ENCODE measurements around the gene DPH7.
"Not testable (repeated sequence)": the region's sequence is repeated elsewhere in the genome, so short reads cannot be mapped to it uniquely, and the experiment has no call there.

Gene DPH7

DNA sequence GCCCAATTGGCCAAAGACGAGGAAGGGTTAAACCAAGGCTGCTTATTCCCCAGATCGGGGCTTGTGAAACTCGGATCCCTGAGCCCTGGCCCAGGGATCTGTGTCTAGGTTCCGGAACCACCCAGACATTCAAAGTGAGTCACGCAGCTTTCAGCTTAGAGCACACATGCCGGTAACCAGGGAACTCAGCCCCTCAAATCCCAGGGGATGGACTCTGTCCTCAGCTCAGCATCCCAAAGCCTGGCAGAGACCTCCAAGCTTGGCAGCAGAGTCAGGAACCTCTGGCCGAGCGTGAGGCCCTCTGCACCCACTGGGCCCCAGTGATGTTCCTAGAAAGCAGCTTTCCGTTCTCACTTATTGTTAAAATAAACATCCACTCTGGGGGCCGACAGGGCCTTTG is 33.6 kb downstream of the DPH7 start:
- DNase-seq (ENCODE audit: low read depth): no peak

DNA sequence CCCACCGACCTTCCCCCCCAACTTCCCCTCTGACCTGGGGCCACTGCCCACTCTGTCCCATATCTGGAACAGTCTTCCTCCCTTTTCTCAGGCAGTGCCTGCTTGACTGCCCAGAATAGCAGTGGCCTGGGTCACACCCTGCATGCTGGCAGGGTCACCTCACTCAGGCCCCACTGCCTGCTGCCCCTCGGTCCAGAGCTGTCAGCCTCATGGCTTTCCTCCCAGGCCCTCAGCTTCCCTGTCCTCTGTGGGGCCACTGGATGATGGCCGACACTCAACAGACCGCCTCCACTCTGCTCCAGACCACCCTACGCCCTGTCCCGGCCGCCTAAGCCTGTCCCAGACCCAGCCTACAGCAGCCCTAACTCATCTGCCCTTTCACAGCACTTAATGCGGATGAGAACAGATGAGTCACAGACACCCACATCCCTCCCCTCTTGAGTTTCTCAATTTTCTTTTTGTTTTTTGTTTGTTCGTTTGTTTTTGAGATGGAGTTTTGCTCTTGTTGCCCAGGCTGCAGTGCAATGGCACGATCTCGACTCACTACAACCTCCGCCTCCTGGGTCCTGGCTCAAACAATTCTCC is 34.5 kb downstream of the DPH7 start:
- no peak for DNase-seq (ENCODE audit: low read depth)

DNA sequence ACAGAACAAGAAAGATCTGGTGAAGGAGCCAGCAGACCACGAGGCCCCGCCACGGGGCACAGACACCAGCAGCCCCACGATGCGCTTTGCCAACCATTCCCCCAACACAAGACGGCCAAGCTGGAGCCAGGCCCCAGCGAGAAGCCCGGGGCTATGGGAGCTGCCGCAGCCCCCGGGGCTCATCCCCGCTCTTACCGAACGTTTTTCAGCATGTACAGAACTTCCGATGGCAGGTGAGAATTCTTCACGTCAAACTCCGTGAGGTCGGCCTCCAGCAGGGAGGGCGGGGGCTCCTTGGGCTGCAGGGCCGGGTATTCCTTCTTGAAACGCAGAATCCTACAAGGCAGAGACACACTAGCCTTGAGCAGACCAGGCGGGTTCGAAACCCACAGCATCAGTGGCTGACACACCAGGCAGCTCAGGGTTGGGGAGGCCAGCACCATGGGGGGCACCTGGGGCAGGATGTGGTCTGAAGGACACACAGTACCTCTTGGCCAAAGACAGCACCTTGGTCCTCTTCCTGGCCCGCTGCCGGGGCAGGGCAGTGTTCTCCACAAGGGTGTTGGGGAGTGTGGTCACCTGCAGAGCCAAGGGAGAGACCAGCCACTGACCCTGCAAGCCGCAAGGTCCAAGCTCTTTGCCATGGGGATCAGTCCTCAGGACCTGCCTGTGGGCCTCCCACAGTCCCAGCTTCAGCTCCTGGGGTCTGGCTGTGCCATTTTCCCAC is 35.3 kb downstream of the DPH7 start:
- no peak for DNase-seq (ENCODE audit: low read depth)

DNA sequence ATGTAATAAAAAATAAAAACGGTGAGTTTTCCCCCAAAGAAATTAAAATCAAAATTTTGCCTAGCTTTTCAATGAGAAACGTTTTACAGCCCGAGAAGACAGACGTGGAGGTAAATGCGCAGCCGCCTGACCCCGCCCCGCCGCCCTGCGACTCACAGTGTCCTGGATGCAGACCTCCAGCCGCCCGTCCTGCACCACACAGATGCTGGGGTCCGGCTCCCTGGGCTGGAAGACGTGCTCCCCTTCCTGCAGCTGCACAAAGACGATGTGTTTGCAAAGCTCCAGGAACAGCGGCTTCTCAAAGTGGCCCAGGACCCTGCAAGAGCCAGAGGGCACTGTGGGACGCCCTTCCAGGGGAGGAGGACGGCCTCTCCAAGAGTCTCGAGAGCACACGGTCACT is 36.2 kb downstream of the DPH7 start:
- DNase-seq (ENCODE audit: low read depth): no peak

DNA sequence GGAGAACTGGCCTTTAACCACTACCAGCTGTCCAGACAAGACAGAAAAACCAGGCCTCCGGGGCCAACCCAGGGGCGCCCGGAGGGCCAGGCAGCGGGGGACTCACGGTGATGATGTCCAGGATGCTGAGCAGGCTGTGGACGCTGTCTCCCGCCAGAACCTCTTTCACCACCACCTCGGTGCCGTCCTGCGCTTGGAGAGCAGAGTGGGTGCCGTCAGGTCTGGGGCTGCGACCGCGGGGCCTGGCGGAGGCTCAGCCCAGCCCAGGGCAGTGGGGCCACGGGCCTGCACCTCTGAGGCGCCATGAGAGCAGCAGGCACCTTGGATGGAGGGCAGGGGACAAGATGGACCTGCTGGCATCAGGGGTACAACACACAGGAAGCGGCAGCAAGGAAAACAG is 38.2 kb downstream of the DPH7 start:
- no peak for DNase-seq (ENCODE audit: low read depth)

DNA sequence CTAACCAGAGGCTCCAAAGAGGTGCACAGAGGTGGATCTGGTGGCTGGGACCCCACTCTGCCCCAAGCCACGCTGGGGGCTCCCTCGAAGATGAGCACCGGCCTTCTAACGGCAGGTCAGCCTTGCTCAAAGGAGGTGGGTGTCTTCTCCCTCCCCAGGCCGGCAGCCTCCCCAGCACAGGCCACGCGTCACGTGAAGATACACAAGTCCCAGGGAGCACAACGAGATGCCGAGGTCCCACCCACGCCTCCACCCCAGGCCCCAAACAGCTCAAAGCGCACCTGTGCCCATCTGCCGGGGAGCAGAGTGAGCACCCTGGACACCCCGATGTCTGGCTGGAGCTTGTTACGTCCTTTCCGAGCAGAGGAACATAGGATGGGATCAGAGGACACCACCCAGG is 40.7 kb downstream of the DPH7 start:
- DNase-seq (ENCODE audit: low read depth): no peak

DNA sequence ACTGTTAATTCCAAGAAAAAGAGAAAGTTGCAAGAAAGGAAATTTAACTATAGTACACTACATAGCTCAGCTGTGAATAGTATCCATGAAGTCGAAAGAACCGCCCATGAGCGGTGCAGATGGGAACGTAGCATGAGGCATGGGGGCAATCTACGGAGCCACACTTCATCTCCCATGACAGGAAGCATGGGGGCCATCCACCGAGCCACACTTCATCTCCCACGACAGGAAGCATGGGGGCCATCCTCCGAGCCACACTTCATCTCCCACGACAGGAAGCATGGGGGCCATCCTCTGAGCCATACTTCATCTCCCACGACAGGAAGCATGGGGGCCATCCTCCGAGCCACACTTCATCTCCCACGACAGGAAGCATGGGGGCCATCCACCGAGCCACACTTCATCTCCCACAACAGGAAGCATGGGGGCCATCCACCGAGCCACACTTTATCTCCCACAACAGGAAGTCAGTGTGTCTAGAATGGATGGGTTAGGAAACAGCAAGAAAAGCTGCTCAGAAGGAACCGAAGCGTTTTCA is 42.1 kb downstream of the DPH7 start:
- not testable (repeated sequence) for DNase-seq (ENCODE audit: low read depth)

DNA sequence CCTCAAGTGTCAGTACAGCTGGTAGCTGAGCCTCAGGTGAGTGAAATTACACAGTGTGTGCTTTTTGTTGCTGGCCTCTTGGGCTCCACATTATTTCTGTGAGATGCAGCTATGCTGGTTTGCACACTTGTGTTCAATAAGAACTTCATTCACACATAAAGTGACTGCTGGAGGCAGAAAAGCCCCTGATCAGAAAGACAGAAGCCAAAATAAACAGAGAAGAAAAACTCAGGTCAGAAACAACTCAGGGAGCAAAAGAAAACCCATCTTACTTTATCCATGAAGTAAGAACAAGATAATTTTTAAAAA is 43.7 kb downstream of the DPH7 start:
- no peak for DNase-seq (ENCODE audit: low read depth)

DNA sequence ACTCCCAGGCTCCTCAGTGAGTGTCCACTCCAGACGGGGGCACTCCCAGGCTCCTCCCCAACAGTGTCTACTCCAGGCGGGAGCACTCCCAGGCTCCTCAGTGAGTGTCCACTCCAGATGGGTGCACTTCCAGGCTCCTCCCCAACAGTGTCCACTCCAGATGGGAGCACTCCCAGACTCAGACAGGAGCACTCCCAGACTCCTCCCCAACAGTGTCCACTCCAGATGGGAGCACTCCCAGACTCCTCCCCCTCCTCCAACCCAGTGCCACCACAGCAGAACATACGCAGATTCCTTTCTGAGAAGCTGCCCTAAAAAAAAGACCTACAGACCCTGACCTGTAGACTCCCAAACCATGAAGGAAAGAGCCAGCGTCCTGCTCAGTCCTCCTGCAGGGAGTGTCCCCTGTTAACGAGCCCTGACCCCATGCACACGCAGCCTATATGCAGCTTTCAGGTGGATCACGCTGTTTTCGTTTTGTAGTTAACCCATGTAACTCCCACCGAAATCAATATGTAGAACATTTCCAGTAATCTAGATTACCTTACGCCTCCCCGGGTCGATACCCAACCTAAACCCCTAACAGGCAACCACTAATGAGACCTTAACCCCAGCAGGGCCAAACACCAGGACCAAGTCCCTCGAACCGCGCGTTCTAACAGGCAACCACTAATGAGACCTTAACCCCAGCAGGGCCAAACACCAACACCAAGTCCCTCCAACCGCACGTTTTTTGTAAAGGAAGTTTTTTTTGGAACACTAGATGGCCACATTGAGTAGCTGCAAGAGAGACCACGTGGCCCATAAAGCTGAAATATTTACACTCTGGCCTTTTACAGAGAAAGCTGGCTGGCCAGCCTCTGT is 44.2 kb downstream of the DPH7 start:
- no peak for DNase-seq (ENCODE audit: low read depth)

DNA sequence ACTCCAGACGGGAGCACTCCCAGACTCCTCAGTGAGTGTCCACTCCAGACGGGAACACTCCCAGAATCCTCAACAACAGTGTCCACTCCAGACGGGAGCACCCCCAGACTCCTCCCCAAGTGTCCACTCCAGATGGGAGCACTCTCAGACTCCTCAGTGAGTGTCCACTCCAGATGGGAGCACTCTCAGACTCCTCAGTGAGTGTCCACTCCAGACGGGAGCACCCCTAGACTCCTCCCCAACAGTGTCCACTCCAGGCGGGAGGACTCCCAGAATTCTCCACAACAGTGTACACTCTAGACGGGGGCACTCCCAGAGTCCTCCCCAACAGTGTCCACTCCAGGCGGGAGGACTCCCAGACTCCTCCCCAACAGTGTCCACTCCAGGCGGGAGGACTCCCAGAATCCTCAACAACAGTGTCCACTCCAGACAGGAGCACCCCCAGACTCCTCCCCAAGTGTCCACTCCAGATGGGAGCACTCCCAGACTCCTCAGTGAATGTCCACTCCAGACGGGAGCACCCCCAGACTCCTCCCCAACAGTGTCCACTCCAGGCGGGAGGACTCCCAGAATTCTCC is 45.7 kb downstream of the DPH7 start:
- not testable (repeated sequence) for DNase-seq (ENCODE audit: low read depth)

DNA sequence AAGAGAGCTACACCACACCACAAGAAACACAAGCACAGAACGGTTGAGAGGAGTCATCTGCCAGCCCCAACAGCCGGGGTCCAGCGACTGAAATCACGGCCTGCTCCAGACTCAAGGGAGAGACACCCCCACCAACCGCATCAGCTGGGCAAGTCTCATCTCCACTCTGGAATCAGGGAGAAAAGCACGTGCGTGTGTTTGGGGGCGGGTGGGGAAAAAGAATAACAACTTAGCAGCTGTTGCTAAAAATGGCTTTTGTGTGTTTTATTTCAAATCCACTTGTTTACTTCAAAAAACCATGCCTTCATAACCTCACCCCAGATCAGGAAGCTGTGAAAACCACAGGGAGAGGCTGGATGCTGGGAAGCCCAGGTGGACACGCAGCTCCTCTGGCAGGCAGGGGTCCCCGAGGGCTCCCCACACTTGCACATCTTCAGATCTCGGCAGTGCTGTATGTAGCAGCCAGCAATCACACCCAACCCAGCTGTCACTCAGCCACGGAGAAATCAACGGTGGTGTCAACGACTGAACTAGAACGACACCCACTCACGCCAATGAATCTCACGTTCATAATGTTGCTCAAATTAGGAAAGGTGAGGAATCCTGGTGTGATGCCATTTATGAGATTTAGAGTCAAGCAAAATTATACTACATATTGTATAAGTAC is 47.5 kb downstream of the DPH7 start:
- DNase-seq (ENCODE audit: low read depth): no peak

DNA sequence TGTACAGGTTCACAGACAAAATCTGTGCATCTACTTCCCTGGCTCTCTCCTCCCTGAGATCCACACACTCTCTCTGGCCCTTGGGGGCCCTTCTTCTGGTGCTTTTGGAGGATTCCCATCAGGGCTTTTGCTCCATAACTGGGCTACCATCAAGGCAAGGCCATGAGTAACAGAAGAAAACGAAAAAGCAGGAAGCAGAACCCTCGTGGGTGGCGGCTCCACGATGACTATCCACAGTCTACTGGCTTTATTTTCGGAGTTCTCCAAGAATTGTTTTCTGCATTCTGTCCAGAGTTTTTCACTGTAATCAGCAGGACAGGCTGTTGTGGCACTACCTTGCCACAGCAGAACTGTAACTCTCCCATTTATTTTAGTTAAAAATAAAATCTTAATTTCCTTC is 48.4 kb downstream of the DPH7 start:
- no peak for DNase-seq (ENCODE audit: low read depth)

DNA sequence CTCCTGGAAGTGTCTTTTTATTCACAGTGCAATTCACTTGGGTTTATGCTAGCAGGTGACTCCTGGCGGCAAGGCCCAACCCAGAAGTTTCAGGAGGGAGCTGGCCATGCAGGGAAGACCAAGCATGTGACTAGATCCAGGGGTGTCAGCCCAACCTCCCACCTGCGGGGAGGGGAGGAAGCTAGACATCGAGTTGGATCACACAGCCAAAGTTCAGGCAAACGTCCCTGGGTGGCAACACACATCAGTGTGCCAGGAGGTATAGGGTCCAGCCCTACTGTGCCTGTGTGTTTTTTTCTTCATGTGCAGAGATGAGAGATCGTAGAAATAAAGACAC is 53.8 kb downstream of the DPH7 start:
- no peak for DNase-seq (ENCODE audit: low read depth)

DNA sequence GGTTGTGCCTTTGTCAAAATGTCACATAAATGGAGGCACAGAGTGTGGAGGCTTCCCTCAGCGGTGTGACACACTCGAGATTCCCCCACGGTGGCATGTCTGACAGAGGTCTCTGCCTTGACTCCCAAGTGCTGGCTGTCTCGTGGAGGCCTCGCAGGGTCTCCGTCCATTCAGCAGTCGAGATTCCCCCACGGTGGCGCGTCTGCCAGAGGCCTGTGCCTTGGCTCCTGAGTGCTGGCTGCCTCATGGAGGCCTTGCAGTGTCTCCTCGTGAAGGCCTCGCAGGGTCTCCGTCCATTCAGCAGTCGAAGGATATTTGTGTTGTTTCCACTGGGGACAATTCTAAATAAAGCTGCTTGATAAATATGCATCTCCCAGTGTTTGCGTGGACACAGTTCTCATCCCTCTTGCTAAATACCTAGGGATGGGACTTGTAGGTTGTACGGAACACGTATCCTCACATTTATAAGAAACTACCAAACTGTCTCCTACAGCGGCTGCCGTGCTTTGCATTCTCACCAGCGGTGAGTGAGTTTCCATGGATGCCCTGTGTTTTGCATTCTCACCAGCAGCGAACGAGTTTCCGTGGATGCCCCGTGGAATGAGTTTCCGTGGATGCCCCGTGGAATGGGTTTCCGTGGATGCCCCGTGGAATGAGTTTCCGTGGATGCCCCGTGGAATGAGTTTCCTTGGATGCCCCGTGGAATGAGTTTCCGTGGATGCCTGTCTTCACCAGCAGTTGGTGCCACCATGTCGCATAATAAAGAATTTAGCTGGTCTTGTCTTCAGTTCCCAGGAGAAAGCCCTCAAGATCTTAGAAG is 54.4 kb downstream of the DPH7 start:
- DNase-seq (ENCODE audit: low read depth): no peak

DNA sequence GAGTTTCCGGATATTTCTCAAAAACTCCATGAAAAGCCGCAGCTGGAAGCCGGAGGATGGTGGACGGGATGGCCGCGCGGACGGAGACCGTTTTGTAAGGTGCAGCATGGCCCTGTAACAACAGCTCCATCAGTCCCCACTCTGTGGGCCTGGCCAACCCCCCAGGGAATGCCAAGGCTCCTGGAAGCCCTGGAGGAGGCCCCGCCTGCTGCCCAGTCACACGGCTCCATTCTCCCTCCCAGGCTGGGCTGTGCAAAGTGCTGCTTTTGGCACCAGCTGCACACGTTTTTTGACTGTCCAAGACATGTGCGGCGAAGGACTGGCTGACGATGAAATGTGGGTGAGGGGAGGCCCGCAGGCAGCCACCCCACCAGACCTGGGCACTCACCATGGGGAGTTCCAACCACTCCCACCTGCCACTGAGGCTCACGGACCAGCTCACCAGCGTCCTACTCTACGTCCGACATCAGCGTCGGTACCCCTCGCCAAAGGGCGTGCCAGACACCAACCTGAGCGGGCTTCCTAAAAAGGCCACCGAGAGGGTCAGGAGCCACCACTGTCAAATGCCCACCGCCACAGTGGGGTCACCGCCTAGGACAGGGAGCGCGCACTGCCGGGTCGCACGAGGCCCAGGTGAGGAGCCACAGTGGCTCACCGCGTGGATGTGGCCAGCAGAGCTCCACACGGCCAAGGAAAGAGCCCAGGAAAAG is 55.8 kb downstream of the DPH7 start:
- DNase-seq (ENCODE audit: low read depth): no peak

DNA sequence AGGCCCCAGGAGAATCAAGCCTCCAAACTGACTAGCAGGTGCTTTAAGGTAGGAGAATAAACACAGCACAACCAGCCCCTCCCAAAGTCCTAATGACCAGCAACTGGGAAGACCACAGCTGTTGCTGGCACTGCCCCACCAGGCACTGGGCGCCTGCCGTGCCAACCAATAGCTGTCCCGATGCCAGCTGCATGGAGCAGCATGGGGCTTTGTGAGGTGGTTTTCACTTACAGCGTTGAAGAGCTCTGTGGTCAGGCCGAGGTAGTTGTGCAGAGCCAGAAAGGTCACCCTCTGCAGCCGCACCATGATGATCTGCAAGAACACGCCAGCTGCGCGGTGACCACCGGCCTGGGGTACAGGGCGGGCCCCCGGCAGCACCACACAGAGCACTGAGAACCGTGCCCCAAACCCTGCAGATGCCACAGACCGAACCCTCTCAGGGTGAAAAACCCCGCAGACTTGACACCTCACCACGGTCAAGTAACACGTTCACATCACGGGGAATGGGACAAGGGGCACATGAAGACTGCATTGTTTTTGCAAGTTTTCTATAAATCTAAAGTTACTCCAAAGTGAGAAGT is 57.2 kb downstream of the DPH7 start:
- no peak for DNase-seq (ENCODE audit: low read depth)

DNA sequence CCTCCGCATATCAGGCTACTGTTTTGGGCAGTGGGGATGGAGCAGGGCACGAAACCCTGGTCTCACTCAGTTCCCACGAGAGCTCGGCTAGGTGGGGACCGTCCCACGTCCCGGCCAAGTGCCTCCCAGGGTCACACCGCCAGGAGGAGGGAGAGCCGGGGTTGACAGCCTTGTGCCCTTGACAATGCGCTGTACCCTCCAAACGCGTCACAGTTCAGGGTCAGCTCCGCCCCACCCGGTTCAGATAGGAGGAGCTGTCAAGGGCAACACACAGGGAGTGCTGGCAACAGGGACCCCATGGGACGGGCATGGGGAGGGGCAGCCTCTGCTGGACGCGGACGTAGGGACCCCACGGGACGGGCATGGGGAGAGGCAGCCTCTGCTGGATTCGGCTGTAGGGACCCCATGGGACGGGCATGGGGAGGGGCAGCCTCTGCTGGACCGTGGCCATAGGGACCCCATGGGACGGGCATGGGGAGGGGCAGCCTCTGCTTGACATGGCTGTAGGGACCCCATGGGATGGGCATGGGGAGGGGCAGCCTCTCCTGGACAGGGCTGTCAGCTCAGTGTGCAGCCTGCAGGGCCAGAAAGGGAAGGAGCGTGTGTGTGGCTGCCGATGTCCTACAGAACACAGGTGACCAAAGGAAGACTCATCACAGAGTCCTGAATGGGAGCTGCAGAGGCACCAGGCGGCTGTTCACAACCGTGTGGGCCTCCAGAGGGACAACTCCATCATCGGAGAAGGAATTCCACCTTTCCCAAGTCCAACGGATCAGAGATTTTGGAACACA is 57.9 kb downstream of the DPH7 start:
- no peak for DNase-seq (ENCODE audit: low read depth)

DNA sequence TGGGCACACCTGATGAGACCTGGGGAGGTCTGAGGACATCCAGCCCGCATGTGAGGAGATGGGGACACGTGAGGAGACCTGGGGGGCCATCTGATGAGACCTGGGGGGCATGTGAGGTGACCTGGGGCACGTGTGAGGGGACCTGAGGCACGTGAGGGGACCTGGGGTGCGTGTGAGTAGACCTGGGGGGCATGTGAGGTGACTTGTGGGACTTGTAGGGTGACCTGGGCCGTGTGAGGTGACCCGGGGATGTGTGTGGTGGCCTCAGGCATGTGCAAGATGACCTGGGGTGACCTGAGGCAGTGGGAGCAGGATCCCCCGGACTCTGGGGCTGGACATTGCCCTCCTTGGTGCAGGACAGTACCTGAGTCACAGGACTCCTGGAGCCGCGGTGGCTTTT is 59.2 kb downstream of the DPH7 start:
- DNase-seq (ENCODE audit: low read depth): no peak

DNA sequence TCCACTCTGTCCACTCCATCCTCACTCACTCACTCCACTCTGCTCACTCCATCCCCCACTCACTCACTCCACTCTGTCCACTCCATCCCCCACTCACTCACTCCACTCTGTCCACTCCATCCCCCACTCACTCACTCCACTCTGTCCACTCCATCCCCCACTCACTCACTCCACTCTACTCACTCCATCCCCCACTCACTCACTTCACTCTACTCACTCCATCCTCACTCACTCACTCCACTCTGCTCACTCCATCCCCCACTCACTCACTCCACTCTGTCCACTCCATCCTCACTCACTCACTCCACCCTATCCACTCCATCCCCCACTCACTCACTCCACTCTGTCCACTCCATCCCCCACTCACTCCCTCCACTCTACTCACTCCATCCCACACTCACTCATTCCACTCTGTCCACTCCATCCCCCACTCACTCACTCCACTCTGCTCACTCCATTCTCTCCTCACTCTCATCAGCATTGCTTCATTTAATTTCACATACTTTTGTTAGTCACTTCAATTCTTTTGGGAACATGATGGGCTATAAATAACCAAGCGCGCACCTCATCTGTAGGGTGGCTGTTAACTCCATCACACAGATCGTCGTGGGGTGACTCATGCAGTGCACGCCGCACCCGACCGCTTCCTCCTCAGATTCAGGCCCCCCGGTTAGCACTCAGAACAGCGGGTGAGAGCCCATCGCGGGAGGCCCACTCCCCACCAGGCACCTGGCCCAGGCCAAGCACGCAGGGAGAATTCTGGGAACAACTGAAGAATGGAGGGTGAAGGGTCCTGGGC is 59.9 kb downstream of the DPH7 start:
- DNase-seq (ENCODE audit: low read depth): not testable (repeated sequence)

Measured in stimulated activated CD8-positive, alpha-beta memory T cell treated with anti-CD3 and anti-CD28 coated beads, Interleukin-12 subunit alpha, Interleukin-12 subunit beta, amount 100 ng/mL, for 4 hours (primary cell).